Neural cell (in vitro differentiated cells): ENCODE results near the gene OLFML2B.

ENCODE experiments used
- EZH2 ChIP-seq: fragments of 200-600, 300-800 bp; shearing (Covaris generic), sonication (generic); IDR thresholded peaks from 2 replicates; pipeline ENCODE4 v1.6.1; 2014; ENCODE audit warnings: antibody characterized with exemption, low read length, borderline replicate concordance, mild to moderate bottlenecking; ENCODE audit not compliant: insufficient read depth, poor library complexity, severe bottlenecking
- POLR2AphosphoS5 ChIP-seq: IDR thresholded peaks from 2 replicates; pipeline ENCODE4 v1.6.1; 2012
- SMC3 ChIP-seq: fragments of 450-650 bp; conservative IDR thresholded peaks from 2 replicates; pipeline ENCODE4 v1.6.1; 2014; ENCODE audit warnings: antibody characterized with exemption, mild to moderate bottlenecking, moderate library complexity; ENCODE audit not compliant: poor library complexity
- TAF1 ChIP-seq: IDR thresholded peaks from 2 replicates; pipeline ENCODE4 v1.6.1; 2012; ENCODE audit warnings: low read depth
- TF ChIP-seq, protein P1 (sequence below): fragments of 450-650 bp; IDR thresholded peaks from 2 replicates; pipeline ENCODE4 v1.5.1; 2014; ENCODE audit warnings: antibody characterized with exemption, mild to moderate bottlenecking, moderate library complexity; ENCODE audit not compliant: poor library complexity, severe bottlenecking

- TF ChIP-seq, protein P1, sequence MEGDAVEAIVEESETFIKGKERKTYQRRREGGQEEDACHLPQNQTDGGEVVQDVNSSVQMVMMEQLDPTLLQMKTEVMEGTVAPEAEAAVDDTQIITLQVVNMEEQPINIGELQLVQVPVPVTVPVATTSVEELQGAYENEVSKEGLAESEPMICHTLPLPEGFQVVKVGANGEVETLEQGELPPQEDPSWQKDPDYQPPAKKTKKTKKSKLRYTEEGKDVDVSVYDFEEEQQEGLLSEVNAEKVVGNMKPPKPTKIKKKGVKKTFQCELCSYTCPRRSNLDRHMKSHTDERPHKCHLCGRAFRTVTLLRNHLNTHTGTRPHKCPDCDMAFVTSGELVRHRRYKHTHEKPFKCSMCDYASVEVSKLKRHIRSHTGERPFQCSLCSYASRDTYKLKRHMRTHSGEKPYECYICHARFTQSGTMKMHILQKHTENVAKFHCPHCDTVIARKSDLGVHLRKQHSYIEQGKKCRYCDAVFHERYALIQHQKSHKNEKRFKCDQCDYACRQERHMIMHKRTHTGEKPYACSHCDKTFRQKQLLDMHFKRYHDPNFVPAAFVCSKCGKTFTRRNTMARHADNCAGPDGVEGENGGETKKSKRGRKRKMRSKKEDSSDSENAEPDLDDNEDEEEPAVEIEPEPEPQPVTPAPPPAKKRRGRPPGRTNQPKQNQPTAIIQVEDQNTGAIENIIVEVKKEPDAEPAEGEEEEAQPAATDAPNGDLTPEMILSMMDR: no peak
- TF ChIP-seq EZH2: no peak
- TF ChIP-seq SMC3: no peak
- no peak for TF ChIP-seq POLR2AphosphoS5
- TF ChIP-seq TAF1: no peak
These were observed 67.6 kb downstream of the OLFML2B start for GRCh38 chr1:161956097-161956496.
